ENCODE results near the gene TGFBR3L.
A peak's percentile ranks its signal among the peaks of the same experiment; 100 is the strongest.
"Not testable (repeated sequence)": the region's sequence is repeated elsewhere in the genome, so short reads cannot be mapped to it uniquely, and the experiment has no call there.

Gene TGFBR3L

DNA sequence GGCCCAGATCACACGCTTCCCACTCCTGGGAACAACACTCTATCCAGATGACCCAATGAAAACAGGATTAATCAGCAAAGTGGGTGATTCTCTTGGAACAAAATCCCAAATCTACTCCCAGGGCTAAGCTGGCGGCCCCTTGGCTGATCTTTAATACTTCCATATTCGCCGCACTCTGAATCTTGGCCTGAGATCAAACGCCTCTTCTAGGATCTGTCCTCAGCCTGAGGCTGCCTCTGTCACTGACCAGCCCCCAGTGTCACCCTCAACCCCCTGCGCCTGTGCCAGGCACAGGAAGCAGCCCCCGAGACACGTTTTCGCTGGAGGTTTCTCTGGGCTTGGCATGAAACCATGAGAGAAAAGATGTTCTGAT, 13.7 kb downstream of the TGFBR3L start:
- no peak for DNase-seq (ENCODE audit: low read depth)

DNA sequence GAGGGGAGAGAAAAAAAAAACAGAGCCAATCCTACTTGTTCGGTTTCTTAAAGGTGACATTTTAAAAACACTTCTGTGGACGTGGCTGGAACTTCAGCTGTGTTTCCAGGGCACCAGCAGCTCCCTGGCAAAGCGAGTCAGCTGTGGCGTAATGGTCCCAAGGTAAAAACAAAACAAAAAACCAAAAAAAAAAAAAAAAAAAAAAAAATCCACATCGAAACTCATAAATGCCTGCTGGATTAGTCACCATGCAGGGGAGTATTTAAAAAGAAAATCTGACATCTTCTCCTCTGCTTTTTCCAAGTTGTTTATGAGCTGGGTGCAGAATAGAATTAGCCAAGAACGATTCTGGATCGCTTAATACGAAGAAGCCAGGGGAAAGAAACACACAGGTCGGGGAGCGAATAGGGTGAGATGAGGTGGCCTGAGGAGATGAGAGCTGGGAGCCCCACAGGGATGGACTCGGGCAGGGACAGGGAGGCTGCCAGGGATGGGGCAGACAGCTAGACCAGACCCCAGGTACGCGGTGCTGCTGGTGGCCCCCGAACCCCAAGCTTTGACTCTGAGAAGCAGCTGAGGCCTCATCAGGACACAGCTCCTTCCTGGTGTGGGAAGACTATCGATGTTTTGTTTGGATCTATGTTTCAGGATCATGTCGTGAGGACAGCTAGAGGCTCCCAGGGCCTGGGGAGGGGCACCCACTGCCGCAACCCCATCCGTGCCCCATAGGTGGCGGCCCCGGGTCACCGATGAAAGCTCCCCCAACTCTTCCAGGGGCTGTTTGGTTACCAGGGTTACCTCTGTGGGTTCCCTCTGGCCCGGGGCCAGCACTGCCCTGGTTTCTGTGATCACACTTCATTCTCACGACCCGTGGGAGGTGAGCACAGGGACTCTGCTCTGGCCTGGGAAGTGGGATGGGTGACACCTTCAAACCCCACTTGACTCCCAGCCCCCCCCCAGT, 14.4 kb downstream of the TGFBR3L start:
- peak; percentile 62 for DNase-seq (ENCODE audit: low read depth)

DNA sequence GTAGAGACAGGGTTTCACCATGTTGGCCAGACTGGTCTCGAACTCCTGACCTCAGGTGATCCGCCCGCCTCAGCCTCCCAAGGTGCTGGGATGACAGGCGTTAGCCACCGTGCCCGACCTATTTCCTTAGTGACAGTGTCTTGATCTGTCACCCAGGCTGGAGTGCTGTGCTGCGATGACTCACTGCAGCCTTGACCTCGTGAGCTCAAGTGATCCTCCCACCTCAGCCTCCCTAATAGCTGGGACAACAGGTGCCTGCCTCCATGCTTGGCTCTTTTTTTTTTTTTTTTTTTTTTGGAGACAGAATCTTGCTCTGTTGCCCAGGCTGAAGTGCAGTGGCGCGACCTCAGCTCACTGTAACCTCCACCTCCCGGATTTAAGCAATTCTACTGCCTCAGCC, 15.4 kb downstream of the TGFBR3L start:
- DNase-seq (ENCODE audit: low read depth), result not testable (repeated sequence)

DNA sequence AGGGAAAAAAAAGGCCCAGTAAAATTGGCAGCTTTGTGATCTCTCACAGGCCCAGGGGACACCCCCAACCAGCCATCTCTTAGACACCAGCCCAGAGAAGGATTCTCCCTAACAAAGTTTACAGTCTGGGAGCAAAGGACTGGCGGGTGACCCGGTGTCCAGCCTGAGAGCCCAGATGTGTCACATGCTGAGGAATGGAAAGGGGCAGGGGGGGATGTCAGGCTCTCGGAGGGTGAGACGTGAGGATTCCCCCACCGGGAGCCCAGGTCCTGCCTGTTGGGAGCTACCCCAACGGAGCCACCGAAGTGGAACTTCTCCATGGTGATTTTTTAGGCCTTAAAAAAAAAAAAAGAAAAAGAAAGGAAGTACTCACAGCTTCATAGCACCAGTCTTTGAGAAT, 16.1 kb downstream of the TGFBR3L start:
- no peak for DNase-seq (ENCODE audit: low read depth)

GRCh38 chr19:7931221-7932061, 16.8 kb downstream of the TGFBR3L start:
- DNase-seq (ENCODE audit: low read depth), result no peak

DNA sequence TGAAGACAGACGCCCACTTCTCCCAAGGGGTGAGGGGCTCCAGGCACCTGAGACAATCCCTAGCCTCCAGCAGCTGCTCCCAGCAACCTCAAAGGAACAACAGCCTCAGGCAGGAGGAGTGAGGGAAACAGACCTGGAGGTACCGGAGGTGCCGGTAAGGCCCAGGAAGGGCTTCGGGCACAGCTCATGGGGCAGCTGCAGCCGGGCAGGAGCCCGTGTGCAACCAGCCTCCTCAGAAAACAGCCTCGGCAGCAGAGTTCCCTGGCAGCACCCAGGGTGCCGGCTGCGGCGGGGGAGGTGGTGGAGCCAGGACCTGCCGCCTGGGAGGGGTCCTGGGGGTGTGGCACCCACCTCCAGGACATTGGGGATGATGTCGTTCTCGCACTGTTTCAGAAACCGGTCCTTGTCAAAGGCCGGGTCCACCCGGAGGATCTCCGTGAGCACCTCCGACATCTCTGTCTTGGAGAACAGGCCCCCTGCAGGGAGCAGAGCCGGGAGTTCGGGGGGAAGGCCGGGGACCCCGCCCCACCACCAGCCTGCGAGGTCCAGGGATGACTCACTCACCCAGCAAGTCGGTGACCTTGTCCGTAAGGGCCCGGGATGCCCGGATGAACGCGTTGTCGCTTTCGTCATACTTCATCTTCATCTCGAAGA, 17.8 kb downstream of the TGFBR3L start:
- no peak for DNase-seq (ENCODE audit: low read depth)

DNA sequence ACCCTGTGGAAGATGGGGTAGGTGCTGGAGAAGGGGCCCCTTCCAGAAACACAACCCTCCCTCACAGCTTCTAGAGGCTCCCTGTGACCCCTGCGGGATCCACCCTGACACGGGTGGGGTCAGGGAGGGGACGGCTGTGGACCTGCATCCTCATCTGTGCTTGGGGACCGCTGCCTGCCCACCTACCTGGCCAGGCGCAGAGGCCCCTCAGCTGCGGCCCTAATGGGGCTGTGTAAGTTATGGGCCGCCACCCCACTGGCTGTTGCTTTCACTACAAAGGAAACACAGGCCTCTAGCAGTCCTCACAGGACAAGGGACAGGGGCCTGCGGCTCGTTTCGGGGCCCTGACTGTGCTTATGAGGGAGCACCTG, 18.3 kb downstream of the TGFBR3L start:
- no peak for DNase-seq (ENCODE audit: low read depth)

DNA sequence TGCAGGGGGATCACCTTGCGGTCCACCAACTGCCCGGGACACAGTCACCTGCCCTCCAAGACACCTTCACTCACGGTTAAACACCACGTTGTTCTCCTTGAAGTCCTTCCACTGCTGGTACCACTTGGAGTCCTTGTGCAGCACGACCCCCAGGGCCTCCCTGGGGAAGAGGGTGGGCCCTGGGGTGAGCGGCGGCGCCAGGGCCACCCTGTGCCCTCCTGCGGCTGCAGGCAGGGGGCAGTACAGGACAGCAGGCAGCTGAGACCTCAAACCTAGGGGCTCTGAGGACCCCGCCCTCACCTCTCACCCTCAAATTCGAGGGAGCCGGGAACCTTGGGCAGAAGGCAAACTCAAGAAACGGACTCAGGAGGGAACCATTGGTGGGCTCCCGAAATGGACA, 18.8 kb downstream of the TGFBR3L start:
- no peak for DNase-seq (ENCODE audit: low read depth)

GRCh38 chr19:7933828-7934725, 19.4 kb downstream of the TGFBR3L start:
- no peak for DNase-seq (ENCODE audit: low read depth)

- DNase-seq (ENCODE audit: low read depth), result no peak
These were observed 20.1 kb downstream of the TGFBR3L start for GRCh38 chr19:7934766-7935165.

- DNase-seq (ENCODE audit: low read depth), result no peak
These were observed 26.2 kb downstream of the TGFBR3L start for GRCh38 chr19:7940841-7941240.

DNA sequence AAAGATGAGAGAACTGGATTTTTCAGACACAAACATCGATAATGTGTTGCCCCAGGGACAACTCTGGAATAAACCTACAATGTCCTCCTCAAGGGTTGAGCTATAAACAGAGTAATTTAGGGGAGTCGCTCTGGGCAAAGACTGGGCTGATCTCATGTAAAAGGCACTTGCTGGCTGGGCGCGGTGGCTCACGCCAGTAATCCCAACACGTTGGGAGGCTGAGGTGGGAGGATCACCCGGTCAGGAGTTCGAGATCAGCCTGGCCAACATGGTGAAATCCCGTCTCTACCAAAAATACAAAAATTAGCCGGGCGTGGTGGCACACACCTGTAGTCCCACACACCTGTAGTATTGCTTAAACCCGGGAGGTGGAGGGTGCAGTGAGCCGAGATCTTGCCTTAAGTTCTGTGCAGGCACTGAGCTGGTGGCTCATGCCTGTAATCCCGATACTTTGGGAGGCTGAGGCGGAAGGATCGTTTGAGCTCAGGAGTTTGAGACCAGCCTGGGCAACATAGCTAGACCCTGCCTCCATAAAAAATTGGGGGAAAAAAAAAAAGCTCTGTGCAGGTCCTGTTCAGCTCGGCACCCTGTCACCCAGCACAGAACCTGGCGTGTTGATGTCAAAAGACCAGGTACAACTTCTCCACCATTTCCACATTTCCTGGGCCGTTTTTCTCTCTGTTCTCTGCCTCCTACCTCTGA, 27.4 kb downstream of the TGFBR3L start:
- DNase-seq (ENCODE audit: low read depth), result no peak

GRCh38 chr19:7942981-7943443, 28.4 kb downstream of the TGFBR3L start:
- DNase-seq (ENCODE audit: low read depth), result no peak

DNA sequence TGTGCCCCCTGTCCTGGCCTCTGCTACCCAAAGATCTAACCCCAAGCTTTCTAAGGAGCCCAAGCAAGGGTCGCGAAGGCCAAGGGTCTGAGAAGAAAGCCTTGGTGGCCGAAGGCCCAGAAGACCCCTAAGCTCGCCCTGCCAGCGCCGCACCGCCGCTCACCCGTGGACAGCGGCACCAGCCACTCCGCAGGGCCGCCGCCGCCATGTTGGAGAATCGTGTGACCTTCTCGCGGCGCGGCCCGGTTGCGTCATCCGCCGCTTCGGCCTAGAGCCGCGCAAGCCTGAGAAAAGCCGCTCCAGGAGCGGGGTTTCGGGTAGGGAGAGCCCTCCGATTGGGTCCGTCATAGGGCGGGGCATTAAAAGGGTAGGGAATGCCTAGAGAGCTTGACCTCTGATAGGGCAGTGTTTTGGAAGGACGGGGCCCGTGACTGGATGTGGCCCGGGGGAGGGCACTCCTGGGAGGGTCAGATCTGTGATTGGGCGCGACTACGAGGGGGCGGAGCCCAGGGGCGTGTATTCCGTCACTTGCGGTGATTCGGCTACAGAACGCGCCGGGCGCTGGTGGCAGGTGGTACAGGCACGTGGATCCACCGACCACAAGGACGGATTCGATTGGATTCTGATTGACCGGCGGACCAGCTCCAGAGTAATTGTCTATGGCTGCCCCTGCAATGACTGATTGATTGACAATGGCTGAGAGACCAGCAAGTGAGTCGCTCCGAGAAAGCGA, 29.0 kb downstream of the TGFBR3L start, which contains the start of gene TIMM44:
Gene TIMM44, minus strand, starts transcription at position 223 of the 733 bp plus-strand sequence. Its CDS starts 15 bp downstream, at position 208.
- DNase-seq (ENCODE audit: low read depth), result peak; percentile 99

- DNase-seq (ENCODE audit: low read depth), result peak; percentile 61
These were observed 29.6 kb downstream of the TGFBR3L start for GRCh38 chr19:7944177-7944761.

DNA sequence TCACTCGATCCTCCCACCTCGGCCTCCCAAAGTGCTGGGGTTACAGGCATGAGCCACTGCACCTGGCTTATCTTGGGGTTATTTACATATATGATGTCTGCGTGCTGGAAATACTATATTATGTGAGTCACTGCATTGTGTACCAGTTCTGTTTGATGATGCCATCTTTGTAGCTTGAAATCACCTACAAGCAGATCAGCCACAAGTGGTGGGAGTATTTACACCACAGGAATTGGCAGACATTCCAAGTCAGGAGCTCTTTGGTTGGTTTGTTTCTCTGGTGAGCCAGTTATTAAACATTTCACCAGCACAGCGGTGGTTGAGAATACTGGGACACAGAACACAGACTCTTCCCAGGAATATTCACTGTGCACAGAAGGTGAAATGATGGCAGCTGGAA, 33.3 kb downstream of the TGFBR3L start:
- no peak for DNase-seq (ENCODE audit: low read depth)

DNA sequence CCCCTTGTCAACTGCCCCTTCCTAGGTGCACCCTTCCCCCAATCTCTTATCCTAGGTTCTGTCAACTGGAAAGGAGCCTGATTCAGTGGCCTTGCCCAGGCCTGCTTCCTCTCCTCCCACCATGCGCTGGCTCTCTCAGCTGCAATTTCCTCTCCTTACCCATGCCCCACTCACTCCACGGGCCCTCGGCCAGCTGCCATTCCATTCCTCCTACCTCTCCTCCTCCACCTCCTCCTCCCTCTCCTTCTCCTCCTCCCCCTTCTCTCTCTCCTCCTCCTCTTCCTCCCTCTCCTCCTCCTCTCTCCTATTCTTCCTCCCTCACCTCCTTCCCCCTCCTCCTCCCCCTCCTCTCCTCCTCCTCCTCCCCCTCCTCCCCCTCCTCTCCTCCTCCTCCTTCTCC, 38.4 kb downstream of the TGFBR3L start:
- DNase-seq (ENCODE audit: low read depth), result no peak

DNA sequence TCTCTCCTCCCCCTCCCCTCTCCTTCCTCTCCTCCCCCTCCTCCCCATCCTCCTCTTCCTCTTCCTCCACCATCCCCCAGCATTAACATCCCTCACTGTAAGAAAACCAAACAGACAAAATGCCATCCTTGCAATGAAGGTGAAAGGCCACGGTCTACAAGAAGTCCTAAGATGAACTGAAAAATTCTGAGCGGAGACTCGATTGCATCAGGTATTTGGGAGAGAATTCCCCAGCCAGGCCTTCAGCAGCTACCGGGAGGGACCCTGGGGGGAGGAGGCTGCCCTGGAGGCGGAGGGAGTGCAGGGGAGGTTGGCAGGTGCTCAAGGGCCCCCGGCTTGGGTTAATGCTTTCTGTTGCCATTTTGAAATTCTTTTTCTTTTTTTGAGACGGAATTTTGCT, 38.9 kb downstream of the TGFBR3L start:
- DNase-seq (ENCODE audit: low read depth), result no peak

DNA sequence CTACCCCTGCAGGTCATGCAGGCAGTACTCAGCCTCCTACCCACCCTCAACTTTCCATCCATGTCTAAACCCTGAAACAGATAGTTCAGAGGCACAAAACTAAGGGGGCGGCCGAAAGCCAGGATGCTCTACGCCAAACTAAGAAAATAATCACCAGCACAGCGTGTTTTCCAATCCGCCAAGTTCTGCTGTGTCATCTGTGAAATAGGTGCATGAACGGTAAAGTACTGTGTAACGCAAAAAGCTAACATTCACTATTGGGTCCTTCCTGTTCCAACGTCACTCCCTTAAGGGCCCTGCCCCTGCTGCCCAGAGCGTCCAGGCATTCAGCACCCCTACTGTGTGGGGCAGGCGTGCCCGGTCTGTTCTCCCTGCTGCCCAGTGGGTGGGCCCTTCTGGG, 41.1 kb downstream of the TGFBR3L start:
- DNase-seq (ENCODE audit: low read depth), result no peak

GRCh38 chr19:7959211-7959610, 44.6 kb downstream of the TGFBR3L start:
- DNase-seq (ENCODE audit: low read depth), result no peak
